HG03442 (cell line): ENCODE measurements around the gene DTNB.
A peak's percentile ranks its signal among the peaks of the same experiment; 100 is the strongest.

Experiments
- ATAC-seq: cut with Tn5 transposase; IDR thresholded peaks from one replicate; pipeline ENCODE4 v1.9.1; 2021; ENCODE audit warnings: mild to moderate bottlenecking, moderate library complexity; ENCODE audit not compliant: unreplicated experiment

DTNB gene

DNA sequence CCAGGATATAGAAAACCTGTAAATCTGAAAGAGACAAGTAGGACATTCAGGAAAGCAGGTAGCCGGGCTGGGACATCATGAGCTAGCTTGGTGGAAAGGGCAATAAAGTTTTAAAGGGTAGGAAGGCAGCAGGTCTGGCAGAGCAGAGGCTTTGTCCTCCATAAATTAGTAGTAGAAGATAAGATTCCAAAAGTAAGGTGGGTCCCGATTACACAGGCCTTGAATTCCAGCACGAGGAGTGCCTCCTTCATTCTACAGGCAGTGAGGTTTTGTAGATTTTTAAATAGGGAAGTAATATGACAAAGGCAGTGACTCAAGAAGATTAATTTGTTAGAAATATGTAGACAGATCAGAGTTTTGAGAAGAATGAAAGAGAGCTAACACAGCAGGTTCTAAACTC is 160.7 kb downstream of the DTNB start:
- no peak for ATAC-seq

GRCh38 chr2:25506226-25506625 is 167.2 kb downstream of the DTNB start:
- no peak for ATAC-seq

GRCh38 chr2:25505622-25506021 is 167.8 kb downstream of the DTNB start:
- no peak for ATAC-seq

- no peak for ATAC-seq
Measured at GRCh38 chr2:25505182-25505581, 168.2 kb downstream of the DTNB start.

DNA sequence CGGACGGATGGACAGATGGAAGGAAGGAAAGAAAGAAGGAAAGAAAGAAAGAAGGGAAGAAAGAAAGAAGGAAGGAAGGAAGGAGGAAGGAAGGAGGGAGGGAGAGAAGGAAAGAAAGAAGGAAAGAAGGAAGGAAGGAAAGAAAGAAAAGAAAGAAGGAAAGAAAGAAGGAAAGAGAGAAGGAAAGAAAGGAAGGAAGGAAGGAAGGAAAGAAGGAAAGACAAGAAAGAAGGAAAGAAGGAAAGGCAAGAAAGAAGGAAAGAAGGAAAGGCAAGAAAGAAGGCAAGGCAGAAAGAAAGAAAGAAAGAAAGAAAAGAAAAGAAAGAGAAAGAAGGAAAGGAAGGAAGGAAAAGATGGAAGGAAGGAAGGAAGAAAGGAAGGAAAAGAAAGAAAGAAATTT is 169.1 kb downstream of the DTNB start:
- no peak for ATAC-seq

- ATAC-seq, result no peak
Measured at GRCh38 chr2:25499157-25499556, 174.2 kb downstream of the DTNB start.

DNA sequence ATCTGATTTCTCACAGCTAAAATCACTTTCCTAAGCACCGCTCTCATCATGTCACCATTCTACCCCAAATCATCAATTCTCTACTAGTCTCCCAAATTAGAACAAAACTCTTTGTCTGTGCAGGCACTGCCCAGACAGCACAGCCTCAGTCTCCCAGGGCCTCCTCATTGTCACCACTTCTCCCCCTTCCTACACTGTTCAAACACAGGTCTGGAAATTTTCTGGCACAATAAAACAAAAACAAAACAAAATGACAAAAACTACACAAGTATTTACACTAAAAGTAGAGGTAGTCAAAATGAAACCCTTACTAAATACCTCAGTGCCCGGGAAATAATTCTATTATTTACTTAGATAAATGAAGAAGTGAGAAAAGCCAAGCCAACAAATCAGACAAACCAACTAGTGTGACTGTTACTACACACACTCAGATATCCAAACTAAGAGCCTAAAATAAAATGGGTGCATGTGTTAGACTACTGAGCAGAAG is 175.4 kb downstream of the DTNB start:
- peak; percentile 60 for ATAC-seq

DNA sequence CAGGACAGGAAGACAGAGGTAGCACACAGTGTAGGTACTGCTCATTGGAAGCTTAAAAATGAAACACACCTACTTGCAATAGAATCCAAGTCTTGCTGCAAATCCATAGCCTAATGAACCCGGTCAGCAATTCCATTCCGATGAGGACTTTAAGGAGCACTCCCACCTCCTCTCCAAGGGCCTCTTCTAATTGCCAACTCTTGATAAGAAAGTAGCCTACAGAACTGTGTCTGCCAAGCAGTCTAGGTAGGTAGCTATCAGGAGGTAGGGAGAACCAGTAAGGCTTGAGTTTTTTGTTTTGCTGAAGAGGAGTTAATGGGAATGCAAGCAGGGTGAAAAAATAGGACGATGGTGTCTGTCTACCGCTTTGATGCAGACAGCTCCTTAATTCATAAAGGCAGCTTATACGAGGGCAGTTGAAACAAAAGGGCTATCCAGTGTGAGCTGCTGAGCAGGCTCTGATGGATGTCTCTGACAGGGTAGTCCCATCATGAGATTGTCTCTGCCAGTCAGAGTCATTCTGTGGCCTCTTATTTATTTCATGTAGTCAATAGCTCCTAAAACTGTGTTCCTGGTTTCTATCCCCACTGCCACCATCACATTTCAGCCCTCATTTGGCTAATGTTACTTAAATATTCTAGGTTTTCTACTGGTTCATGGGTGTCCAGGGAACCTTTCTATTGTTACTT is 176.0 kb downstream of the DTNB start:
- ATAC-seq, result no peak

DNA sequence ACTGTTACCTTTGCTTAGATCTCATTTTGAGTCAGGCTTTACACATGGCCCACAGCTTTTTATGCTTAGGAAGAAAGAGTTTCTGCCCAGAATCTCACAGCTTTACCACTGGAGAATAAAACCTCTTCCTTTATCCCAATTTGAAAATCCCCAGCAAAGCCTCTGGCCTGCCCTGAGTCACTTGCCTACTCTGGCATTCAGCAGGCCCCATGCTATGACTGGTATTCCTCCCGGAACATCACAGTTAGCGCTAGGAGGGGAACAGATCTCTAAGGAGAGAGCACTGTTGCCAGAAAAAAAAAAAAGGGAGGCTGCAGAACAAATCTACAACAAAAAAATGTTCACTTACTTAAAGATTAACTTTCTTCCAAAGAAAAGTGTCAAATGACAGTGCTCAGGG is 178.8 kb downstream of the DTNB start:
- no peak for ATAC-seq

DNA sequence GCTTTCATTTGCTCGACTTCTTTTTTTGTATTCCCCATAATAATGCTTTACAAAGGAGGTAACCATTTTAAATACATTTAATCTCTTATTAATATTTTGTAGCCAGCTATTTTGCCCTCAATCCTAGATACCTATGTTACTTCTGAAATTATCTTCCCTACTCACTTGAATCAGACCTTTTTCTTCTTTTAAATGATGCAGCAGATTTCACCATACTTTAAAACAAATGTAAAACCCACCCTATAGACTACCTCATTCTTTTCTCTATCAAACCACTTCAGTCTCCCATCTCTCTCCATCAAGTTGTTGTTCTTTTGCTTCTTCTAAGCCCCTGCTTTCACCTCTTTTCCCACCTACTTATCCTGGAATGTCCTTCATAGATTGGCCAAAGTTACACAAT is 180.2 kb downstream of the DTNB start:
- ATAC-seq, result no peak

DNA sequence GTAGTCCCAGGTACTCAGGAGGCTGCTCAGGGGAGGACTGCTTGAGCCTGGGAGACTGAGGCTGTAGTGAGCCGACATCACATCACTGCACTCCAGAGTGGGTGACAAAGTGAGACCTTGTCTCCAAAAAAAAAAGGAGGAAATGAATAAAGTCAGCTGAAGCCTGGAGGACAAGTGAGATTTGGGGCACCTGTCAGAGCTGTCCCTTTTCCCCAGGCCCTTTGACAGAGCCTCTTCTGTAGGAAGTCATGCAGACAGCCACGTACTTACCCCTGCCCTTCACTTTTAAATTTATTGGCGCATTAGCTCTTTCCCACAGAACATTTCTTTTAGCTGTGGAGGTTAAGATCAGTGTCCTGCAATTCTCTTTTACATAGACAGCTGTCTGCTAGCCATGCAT is 180.7 kb downstream of the DTNB start:
- no peak for ATAC-seq

- no peak for ATAC-seq
Measured at GRCh38 chr2:25491966-25492532, 181.3 kb downstream of the DTNB start.

GRCh38 chr2:25491003-25491696 is 182.2 kb downstream of the DTNB start:
- ATAC-seq, result no peak

- ATAC-seq, result no peak
Measured at GRCh38 chr2:25490217-25490616, 183.2 kb downstream of the DTNB start.

DNA sequence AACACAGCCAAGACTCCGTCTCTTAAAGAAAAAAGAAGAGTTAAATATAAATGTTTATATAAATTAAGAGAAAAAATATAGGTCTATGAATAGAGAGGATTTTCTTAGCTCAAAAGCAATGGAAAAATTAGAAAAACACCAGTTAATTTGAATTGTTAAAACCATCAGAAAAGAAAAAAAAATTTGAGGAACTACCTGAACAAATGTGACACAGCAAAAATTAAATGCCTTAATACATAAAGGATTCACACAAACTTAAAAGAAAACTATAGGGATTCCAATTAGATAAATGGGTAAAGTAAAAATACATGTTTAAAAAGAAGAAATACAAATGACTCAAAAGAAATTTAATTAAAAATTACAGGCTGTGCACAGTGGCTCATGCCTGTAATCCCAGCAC is 183.7 kb downstream of the DTNB start:
- no peak for ATAC-seq

DNA sequence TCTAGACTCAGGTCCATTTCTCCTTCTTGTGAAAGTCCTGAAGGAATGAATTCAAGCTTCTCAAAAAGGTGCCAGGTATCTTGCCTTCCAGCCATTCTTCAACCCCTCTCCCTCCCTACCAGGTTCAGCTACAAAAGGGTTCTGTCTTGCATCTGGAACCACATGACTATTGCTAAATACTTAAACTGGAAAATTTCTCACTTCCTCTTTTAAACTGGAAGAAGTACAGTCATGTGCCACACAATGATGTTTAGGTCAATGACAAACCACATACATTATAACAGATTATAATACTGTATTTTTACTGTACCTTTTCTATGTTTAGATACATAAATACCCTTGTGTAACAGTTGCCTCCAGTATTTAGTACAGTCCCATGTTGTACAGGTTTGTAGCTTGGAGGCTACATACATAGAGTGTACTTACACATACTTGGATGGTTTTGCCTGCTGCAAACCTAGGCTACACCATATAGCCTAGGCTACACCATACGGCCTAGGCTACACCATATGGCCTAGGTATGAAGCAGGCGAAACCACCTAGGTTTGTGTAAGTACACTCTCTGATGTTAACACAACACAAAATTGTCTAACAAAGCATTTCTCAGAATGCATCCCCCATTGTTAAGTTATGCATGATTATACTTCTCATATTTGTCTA is 189.6 kb downstream of the DTNB start:
- ATAC-seq, result peak; percentile 73

GRCh38 chr2:25482341-25482740 is 191.0 kb downstream of the DTNB start:
- no peak for ATAC-seq

- no peak for ATAC-seq
Measured at GRCh38 chr2:25481381-25482300, 191.7 kb downstream of the DTNB start.

GRCh38 chr2:25480561-25480960 is 192.8 kb downstream of the DTNB start:
- no peak for ATAC-seq

GRCh38 chr2:25479761-25480160 is 193.6 kb downstream of the DTNB start:
- no peak for ATAC-seq

GRCh38 chr2:25478736-25479135 is 194.6 kb downstream of the DTNB start:
- ATAC-seq, result no peak
